GM23338 (cell line): ENCODE data around the gene CRLF3.
"Not testable (repeated sequence)": the region's sequence is repeated elsewhere in the genome, so short reads cannot be mapped to it uniquely, and the experiment has no call there.

ENCODE experiments used
- CREB1 ChIP-seq: fragments of 250-450 bp; sonication (Bioruptor Pico); IDR thresholded peaks from 2 replicates; pipeline ENCODE4 v1.5.0; 2020; ENCODE audit warnings: low read depth, mild to moderate bottlenecking, moderate library complexity
- EZH2 ChIP-seq: fragments of 200-600 bp; sonication (generic); IDR thresholded peaks from one replicate; pipeline ENCODE4 v1.8.0; 2017; ENCODE audit warnings: antibody characterized with exemption, mild to moderate bottlenecking, low read depth; ENCODE audit not compliant: unreplicated experiment
- EZH2phosphoT487 ChIP-seq: fragments of 200-600 bp; sonication (generic); IDR thresholded peaks from one replicate; pipeline ENCODE4 v1.8.1; 2018; ENCODE audit warnings: antibody characterized with exemption; ENCODE audit not compliant: unreplicated experiment
- JUNB ChIP-seq: IDR thresholded peaks from one replicate; pipeline ENCODE4 v1.6.1; 2016; ENCODE audit warnings: antibody characterized with exemption; ENCODE audit not compliant: unreplicated experiment
- NANOG ChIP-seq: IDR thresholded peaks from 2 replicates; pipeline ENCODE4 v1.6.1; 2016; ENCODE audit warnings: antibody characterized with exemption, borderline replicate concordance
- POLR2AphosphoS5 ChIP-seq: IDR thresholded peaks from 2 replicates; pipeline ENCODE4 v1.6.1; 2016; ENCODE audit warnings: antibody characterized with exemption, low read depth
- STAT1 ChIP-seq: IDR thresholded peaks from one replicate; pipeline ENCODE4 v1.6.1; 2016; ENCODE audit warnings: antibody characterized with exemption; ENCODE audit not compliant: unreplicated experiment
- TF ChIP-seq, protein P1 (sequence below), 2 experiments: fragments of 200-600 bp in 1 of 2; sonication (generic) in 1 of 2; conservative IDR thresholded peaks; 2 replicates each; pipeline versions ENCODE4 v1.5.1 to v1.6.1; 2016 to 2017; ENCODE audit warnings: antibody characterized with exemption in 2 of 2, low read depth in 2 of 2, mild to moderate bottlenecking in 2 of 2, moderate library complexity in 1 of 2
- TF ChIP-seq, protein P2 (sequence below): IDR thresholded peaks from one replicate; pipeline ENCODE4 v1.6.1; 2018; ENCODE audit warnings: antibody characterized with exemption; ENCODE audit not compliant: unreplicated experiment
- TF ChIP-seq, protein P3 (sequence below): IDR thresholded peaks from 2 replicates; pipeline ENCODE4 v1.6.1; 2016; ENCODE audit warnings: antibody characterized with exemption
- TF ChIP-seq, protein P4 (sequence below): fragments of 250-450 bp; sonication (Bioruptor Pico); IDR thresholded peaks from 2 replicates; pipeline ENCODE4 v1.5.0; 2020; ENCODE audit warnings: mild to moderate bottlenecking, moderate library complexity

DNA sequence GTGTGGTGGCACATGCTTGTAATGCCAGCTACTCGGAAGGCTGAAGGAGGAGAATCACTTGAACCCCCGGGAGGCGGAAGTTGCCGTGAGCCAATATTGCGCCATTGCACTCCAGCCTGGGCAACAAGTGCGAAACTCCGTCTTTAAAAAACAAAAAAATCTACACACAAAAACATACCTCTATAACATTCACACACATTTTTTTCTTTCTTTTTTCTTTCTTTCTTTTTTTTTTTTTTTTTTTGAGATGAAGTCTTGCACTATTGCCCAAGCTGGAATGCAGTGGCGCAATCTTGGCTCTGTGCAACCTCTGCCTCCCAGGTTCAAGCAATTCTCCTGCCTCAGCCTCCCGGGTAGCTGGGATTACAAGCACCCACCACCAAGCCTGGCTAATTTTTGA is 9.6 kb downstream of the CRLF3 start:
- TF ChIP-seq, protein P1, sequence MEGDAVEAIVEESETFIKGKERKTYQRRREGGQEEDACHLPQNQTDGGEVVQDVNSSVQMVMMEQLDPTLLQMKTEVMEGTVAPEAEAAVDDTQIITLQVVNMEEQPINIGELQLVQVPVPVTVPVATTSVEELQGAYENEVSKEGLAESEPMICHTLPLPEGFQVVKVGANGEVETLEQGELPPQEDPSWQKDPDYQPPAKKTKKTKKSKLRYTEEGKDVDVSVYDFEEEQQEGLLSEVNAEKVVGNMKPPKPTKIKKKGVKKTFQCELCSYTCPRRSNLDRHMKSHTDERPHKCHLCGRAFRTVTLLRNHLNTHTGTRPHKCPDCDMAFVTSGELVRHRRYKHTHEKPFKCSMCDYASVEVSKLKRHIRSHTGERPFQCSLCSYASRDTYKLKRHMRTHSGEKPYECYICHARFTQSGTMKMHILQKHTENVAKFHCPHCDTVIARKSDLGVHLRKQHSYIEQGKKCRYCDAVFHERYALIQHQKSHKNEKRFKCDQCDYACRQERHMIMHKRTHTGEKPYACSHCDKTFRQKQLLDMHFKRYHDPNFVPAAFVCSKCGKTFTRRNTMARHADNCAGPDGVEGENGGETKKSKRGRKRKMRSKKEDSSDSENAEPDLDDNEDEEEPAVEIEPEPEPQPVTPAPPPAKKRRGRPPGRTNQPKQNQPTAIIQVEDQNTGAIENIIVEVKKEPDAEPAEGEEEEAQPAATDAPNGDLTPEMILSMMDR (conservative IDR thresholded peaks at IDR 0.05; ENCODE audit: low read depth in 2 of 2) = not testable (repeated sequence)
- TF ChIP-seq, protein P2, sequence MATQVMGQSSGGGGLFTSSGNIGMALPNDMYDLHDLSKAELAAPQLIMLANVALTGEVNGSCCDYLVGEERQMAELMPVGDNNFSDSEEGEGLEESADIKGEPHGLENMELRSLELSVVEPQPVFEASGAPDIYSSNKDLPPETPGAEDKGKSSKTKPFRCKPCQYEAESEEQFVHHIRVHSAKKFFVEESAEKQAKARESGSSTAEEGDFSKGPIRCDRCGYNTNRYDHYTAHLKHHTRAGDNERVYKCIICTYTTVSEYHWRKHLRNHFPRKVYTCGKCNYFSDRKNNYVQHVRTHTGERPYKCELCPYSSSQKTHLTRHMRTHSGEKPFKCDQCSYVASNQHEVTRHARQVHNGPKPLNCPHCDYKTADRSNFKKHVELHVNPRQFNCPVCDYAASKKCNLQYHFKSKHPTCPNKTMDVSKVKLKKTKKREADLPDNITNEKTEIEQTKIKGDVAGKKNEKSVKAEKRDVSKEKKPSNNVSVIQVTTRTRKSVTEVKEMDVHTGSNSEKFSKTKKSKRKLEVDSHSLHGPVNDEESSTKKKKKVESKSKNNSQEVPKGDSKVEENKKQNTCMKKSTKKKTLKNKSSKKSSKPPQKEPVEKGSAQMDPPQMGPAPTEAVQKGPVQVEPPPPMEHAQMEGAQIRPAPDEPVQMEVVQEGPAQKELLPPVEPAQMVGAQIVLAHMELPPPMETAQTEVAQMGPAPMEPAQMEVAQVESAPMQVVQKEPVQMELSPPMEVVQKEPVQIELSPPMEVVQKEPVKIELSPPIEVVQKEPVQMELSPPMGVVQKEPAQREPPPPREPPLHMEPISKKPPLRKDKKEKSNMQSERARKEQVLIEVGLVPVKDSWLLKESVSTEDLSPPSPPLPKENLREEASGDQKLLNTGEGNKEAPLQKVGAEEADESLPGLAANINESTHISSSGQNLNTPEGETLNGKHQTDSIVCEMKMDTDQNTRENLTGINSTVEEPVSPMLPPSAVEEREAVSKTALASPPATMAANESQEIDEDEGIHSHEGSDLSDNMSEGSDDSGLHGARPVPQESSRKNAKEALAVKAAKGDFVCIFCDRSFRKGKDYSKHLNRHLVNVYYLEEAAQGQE = not testable (repeated sequence)
- not testable (repeated sequence) for TF ChIP-seq JUNB; POLR2AphosphoS5; EZH2; CREB1 (CRISPR knock-in tag); EZH2phosphoT487; NANOG; STAT1
- TF ChIP-seq, protein P3, sequence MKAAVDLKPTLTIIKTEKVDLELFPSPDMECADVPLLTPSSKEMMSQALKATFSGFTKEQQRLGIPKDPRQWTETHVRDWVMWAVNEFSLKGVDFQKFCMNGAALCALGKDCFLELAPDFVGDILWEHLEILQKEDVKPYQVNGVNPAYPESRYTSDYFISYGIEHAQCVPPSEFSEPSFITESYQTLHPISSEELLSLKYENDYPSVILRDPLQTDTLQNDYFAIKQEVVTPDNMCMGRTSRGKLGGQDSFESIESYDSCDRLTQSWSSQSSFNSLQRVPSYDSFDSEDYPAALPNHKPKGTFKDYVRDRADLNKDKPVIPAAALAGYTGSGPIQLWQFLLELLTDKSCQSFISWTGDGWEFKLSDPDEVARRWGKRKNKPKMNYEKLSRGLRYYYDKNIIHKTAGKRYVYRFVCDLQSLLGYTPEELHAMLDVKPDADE = not testable (repeated sequence)
- TF ChIP-seq, protein P4, sequence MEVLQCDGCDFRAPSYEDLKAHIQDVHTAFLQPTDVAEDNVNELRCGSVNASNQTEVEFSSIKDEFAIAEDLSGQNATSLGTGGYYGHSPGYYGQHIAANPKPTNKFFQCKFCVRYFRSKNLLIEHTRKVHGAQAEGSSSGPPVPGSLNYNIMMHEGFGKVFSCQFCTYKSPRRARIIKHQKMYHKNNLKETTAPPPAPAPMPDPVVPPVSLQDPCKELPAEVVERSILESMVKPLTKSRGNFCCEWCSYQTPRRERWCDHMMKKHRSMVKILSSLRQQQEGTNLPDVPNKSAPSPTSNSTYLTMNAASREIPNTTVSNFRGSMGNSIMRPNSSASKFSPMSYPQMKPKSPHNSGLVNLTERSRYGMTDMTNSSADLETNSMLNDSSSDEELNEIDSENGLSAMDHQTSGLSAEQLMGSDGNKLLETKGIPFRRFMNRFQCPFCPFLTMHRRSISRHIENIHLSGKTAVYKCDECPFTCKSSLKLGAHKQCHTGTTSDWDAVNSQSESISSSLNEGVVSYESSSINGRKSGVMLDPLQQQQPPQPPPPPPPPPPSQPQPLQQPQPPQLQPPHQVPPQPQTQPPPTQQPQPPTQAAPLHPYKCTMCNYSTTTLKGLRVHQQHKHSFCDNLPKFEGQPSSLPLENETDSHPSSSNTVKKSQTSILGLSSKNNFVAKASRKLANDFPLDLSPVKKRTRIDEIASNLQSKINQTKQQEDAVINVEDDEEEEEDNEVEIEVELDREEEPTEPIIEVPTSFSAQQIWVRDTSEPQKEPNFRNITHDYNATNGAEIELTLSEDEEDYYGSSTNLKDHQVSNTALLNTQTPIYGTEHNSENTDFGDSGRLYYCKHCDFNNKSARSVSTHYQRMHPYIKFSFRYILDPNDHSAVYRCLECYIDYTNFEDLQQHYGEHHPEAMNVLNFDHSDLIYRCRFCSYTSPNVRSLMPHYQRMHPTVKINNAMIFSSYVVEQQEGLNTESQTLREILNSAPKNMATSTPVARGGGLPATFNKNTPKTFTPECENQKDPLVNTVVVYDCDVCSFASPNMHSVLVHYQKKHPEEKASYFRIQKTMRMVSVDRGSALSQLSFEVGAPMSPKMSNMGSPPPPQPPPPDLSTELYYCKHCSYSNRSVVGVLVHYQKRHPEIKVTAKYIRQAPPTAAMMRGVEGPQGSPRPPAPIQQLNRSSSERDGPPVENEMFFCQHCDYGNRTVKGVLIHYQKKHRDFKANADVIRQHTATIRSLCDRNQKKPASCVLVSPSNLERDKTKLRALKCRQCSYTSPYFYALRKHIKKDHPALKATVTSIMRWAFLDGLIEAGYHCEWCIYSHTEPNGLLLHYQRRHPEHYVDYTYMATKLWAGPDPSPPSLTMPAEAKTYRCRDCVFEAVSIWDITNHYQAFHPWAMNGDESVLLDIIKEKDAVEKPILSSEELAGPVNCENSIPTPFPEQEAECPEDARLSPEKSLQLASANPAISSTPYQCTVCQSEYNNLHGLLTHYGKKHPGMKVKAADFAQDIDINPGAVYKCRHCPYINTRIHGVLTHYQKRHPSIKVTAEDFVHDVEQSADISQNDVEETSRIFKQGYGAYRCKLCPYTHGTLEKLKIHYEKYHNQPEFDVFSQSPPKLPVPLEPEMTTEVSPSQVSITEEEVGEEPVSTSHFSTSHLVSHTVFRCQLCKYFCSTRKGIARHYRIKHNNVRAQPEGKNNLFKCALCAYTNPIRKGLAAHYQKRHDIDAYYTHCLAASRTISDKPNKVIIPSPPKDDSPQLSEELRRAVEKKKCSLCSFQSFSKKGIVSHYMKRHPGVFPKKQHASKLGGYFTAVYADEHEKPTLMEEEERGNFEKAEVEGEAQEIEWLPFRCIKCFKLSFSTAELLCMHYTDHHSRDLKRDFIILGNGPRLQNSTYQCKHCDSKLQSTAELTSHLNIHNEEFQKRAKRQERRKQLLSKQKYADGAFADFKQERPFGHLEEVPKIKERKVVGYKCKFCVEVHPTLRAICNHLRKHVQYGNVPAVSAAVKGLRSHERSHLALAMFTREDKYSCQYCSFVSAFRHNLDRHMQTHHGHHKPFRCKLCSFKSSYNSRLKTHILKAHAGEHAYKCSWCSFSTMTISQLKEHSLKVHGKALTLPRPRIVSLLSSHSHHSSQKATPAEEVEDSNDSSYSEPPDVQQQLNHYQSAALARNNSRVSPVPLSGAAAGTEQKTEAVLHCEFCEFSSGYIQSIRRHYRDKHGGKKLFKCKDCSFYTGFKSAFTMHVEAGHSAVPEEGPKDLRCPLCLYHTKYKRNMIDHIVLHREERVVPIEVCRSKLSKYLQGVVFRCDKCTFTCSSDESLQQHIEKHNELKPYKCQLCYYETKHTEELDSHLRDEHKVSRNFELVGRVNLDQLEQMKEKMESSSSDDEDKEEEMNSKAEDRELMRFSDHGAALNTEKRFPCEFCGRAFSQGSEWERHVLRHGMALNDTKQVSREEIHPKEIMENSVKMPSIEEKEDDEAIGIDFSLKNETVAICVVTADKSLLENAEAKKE = not testable (repeated sequence)
